T1000 (cell line): ENCODE data around the gene FYB1.
"Not testable (repeated sequence)": the region's sequence is repeated elsewhere in the genome, so short reads cannot be mapped to it uniquely, and the experiment has no call there.

Source experiments
- DNase-seq: peaks from one replicate; lab custom pipeline; 2025; ENCODE audit warnings: mixed read lengths; lab: John Stamatoyannopoulos, UW

Gene FYB1

DNA sequence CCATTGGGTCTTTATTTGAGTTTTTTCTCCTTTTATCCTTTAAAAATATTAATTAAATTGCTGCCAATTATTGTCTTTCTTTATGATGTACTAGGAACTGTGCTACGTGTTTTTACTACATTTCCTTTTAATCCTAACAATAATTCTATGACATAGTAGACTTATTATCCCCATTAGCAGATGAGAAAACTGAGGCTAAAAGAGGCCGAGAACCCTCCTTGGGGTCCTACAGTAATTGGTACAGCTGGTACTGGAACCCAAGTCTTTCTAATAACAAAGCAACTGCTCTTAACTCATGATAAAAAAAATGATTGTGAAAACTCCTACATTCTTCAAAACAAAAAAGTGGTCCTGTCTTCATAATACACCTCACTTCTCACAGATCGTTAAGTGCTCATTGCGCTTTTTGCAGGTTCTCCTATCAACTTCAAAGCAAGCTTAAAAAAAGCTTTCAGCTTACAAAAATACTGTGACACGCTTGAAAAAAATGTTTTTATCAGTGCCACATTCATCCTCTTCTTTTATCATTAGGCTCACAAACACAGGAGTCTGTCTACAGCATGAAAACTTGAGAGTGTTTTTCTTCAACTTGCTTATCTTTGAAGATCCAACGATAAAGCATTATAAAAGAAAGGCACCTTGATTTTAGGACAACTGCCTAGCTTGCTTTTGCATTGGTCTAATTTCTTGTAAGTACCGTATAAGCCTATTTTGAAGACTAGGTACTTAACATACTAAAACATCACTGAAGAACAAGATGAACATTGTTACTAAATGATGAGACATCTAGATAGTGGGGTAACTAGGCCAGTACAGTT is 32.4 kb downstream of the FYB1 start:
- DNase-seq, result no peak

DNA sequence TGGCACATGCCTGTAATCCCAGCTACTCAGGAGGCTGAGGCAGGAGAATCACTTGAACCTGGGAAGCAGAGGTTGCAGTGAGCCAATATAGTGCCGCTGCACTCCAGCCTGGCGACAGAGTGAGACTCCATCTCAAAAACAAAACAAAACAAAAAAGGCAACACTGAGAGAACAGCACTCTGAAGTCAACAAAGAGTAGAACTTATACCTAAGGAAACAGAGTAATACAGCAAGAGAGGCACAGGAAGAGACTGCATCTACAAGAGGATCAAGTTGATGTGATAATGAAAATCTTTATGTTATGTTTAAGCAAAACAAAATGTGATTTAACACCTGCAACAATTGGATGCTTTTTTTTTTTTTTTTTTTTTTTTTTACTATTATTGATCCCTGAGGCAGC is 33.1 kb downstream of the FYB1 start:
- no peak for DNase-seq

GRCh38 chr5:39185761-39186160 is 33.6 kb downstream of the FYB1 start:
- no peak for DNase-seq

DNA sequence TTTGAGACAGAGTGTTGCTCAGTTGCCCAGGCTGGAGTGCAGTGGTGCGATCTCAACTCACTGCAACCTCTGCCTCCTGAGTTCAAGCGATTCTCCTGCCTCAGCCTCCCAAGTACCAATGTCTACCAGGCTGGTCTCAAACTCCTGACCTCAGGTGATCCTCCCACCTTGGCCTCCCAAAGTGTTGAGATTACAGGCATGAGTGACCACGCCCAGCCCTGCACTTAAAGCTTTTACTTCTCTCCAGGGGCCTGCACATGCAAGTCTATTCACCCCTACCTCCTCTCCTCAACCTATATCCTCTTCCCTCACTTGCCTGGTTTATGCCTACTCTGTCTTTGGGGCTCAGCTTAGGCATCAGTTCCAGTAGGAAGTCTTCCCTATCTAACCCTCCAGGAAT is 39.8 kb downstream of the FYB1 start:
- not testable (repeated sequence) for DNase-seq

DNA sequence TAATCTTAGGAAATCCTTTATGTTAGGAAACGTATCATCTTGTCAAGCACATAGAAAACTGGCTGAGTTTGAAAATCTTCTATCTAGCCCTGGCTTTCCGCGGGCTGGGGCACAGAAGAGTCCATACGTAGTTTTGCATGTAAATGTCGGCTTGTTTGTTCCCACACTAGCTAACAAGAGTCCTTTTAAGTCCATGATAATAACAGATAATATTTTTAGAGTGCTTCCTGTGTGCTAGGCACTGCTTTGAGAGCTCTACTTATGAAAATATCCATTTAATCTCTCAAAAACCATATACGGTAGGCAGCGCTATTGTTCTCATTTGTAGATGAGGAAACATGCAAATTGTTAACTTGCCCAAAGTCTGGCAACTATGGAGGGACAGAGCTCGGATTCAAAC is 40.5 kb downstream of the FYB1 start:
- no peak for DNase-seq

- DNase-seq, result no peak
Observed at GRCh38 chr5:39178171-39178570, 41.2 kb downstream of the FYB1 start.

- no peak for DNase-seq
Observed at GRCh38 chr5:39177631-39177964, 41.8 kb downstream of the FYB1 start.

DNA sequence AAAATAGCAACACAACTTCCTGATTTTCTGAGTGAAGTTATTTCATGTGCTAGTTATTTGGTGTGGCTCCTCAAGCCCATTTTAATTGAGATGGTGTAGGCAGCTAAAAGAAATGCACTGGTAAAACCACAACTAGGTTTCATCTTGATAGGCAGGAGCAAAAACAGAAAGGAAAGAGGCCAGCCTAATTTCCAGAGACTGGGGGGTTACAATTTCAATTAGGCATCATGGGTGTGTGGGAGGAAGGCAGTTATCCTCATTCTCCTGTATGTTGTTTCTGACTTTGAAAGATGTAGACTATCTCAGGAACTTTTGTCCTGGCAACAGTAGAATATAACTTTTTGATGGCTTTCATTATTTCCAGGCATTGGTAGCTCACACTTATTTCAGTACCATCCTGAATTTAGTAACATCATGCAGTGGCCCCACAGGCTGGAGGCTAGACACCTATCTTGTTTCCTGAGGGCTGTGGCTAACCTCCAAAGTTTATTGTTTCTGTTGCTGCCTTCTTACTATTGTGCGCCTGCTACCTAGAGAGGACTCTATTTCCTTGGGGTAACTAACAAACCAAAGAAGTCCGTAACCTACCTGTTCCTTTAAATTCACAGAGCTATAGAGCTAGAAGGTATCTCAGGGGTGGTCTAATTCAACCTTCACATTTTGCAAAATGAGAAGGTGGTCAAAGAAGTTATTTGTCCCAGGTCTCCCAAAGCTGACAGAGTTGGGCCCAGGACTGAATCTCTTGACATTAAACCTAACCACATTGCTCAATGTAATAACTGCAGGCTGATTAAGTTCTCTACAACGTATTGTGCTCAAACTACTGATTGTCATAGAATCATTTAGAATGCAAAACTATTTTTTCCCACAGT is 42.4 kb downstream of the FYB1 start:
- no peak for DNase-seq

DNA sequence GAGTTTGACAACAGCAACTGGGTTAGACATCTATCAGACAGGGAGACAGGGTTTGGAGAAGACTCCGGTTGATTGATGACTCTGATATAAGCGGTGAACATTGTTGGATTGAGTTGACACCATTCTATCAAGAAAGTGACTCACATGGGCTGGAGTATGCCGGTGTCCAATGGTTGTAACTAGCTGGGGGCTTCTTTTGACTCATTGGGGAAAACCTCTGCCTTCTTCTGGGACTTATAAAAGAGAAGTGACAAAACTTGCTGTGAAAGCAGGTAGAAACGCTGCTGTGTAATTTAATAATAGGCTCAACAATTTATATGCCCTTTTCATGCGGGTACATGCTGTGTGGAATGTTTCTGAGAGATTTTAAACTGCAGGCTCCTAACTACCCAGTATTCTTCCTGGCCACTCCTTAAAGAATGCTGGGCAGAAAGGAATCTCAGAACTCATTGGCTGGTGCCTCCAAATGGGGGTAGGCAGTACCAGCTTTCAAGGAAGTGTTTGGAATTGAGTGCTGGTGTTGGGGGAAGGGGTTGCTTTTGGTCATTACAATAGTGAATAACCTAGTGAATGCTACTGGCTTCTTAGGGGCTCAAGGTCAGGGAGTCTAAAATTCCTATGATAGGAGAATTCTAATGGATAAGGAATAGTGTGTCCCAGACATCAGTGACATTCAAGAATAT is 43.9 kb downstream of the FYB1 start:
- DNase-seq, result no peak

DNA sequence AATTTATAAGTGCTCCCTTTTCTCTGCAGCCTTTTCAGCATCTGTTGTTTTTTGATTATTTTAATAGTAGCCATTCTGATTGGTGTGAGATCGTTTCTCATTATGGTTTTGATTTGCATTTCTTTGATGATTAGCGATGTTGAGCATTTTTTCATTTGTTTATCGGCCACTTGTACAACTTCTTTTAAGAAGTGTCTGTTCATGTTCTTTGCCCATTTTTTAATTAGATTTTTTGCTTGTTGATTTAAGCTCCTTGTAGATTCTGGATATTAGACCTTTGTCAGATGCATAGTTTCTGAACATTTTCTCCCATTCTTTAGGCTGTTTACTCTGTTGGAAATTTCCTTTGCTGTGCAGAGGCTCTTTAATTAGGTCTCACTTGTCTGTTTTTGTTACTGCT is 46.3 kb downstream of the FYB1 start:
- DNase-seq, result no peak

DNA sequence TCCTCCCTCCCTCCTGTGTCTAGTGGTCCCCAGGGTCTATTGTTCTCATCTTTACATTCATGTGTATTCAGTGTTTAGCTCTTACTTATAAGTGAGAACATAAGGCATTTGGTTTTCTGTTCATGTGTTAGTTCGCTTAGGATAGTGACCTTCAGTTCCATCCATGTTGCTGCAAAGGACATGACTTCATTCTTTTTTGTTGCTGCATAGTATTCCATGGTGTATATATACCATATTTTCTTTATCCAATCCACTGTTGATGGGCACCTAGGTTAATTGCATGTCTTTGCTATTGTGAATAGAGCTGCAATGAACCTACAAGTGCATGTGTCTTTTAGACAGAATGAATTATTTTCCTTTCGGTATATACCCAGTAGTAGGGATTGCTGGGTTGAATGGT is 46.8 kb downstream of the FYB1 start:
- DNase-seq, result no peak

GRCh38 chr5:39171647-39172046 is 47.7 kb downstream of the FYB1 start:
- DNase-seq, result no peak

GRCh38 chr5:39169081-39169480 is 50.3 kb downstream of the FYB1 start:
- no peak for DNase-seq

DNA sequence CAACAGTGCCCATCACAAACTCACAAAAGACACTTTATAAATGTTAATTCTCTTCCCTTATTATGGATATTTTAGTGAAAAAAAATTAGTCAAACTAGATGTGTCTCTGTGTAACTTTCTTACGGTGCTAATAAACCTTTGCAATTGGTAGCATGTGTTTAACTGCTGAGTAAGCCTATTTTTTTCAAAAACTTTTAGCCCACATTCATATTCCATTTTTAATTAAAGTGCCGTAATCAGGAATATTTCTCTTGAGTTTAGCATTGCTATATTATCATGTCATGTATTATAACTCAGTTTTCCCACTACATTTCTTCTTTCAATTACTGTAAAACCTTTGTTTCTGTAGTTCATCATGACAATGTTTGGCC is 51.4 kb downstream of the FYB1 start:
- no peak for DNase-seq

DNA sequence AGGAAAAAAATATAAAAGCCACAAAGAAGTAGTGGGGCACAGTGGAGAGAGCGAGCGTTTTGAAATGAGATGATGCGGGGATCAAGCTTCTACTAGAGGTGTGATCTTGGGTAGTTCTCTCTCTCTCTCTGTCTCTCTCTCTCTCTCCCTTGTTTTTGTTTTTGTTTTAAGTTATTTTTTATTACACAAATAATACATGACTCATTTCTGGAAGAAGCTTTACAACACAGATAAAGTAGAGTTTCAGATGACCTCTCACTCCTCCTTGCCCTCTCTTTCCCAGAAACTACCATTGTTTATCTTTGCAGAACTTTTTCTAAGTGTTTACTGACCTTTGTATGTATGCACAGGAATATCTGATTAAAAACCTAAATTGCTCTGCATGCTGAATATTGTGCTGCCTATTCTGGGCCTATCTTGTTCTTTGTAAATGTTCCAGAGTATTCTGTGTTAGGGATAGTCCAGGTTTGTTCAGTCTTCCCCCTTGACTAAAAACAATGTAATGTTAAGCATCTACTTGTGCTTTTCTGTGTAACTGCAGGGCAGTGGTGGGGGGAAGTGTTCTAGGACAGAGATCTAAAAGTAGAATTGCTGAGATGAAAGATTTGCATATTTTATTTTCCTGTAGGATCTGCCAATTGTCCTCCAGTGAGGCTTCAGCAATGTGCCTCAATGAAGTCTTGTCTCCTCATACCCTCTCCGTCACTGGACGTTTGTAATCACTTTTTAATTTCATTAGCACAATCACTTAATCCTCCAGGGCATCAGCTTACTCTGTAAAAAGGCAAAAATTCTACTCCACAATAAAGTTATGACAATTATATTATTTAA is 52.0 kb downstream of the FYB1 start:
- DNase-seq, result no peak

DNA sequence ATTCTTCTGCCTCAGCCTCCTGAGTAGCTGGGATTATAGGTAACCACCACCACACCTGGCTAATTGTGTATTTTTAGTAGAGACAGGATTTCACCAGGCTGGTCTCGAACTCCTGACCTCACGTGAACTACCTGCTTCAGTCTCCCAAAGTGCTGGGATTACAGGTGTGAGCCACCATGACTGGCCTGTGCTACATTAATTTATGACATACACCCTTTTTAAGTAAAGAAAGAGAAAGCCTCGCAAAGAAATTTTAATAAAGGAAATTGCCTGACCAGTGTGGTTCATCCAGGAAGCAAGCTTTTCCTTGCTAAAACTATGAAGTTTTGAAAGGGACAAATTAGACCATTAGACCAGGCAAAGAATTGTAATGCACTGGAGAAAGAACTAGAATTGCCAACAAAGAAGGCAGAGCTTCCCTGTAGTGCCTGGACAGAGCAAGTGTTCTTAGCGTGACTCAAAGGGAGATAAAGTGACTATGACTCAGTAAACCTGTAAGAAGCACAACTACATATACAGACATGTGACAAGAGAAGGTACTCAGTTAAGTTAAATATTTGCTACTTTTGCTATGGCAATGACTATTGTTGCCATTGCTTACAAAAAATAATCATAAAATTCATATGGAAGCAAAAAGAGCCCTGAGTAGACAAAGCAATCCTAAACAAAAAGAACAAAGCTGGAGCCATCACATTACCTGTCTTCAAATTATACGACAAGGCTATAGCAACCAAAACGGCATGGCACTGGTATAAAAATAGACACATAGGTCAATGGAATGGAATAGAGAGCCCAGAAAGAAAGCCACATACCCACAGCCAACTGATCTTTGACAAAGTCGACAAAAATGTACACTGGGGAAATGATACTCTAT is 54.6 kb downstream of the FYB1 start:
- no peak for DNase-seq

- DNase-seq, result no peak
Observed at GRCh38 chr5:39164016-39164415, 55.3 kb downstream of the FYB1 start.

DNA sequence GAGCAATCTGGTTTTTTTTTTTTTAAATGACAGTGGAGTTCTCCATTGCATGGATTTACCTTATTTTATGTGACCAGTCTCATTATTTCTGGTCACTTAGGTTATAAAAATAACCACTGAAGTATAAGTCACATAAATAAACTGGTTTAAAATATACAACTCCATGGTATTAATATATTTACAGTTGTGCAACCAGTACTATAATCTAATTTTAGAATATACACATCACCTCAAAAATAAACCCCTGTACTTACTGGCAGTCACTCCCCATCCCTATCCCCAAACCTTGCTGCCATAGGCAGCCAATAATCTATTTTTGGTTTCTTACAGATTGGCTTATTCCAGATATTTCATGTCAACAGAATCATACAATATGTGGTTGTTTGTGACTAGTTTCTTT is 57.8 kb downstream of the FYB1 start:
- no peak for DNase-seq

GRCh38 chr5:39160576-39161213 is 58.7 kb downstream of the FYB1 start:
- DNase-seq, result no peak

- no peak for DNase-seq
Observed at GRCh38 chr5:39159811-39160490, 59.4 kb downstream of the FYB1 start.
